DMS153 treated with DMSO at 0.1 percent for 48 hours (cell line): Measurements from ENCODE around the gene OLA1.

Experiments
- DNase-seq: peaks from one replicate; lab custom pipeline; 2025; ENCODE audit not compliant: unreplicated experiment; lab: John Stamatoyannopoulos, UW

Gene OLA1

GRCh38 chr2:174038462-174038861, 209.9 kb downstream of the OLA1 start:
- DNase-seq, result no peak

DNA sequence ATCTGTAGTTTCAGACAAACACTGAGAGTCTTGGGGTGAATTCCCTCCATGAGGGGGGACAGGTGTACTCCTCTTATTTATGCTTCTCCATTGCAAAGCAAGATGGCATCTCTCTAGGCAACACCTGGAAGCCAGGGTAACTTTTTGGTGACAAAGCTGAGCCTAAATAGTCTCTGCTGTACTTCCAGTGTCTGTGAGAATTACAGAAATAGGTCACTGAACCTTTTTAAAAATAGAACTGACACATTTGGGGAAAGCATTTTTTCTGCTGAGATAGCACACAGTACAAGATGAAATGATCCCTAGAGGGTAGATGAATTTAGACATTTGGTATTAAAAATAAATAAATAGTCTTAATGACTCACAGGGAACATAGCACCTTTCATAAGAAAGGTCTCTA, 211.5 kb downstream of the OLA1 start:
- no peak for DNase-seq

DNA sequence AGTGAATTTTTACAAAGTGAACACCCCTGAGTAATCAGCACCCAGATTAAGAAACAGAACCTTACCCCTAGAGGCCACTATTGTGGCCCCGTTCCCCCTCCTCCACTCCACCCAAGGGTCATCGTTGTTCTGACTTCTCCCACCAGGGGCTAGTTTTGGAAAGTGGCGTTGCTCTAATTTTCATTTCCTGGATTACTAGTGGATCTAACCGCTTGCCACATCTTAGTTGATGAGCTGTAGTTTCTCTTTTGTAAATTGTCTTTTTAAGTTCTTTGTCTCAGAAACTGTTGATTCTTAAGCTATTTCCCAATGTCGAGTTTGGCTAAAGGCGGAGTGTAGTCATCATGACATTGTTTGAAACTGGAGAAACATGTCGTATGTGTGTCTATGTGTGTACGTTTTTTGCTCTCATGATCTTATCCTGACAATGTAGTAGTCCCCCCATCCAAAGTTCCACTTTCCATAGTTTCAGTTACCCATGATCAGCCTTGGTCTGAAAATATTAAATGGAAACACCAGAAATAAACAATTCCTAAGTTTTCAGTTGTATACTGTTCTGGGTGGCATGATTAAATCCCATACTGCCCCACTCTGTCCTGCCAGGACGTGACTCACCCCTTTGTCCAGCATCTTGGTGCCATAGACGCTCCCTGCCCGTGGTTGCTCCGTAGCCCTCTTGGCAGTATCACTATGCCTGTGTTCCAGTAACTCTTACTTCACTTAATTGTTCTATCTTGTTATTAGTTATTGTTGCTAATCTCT, 212.2 kb downstream of the OLA1 start:
- DNase-seq, result no peak

- DNase-seq, result no peak
These were observed 213.2 kb downstream of the OLA1 start for GRCh38 chr2:174035117-174035635.

- no peak for DNase-seq
These were observed 215.2 kb downstream of the OLA1 start for GRCh38 chr2:174033163-174033550.

DNA sequence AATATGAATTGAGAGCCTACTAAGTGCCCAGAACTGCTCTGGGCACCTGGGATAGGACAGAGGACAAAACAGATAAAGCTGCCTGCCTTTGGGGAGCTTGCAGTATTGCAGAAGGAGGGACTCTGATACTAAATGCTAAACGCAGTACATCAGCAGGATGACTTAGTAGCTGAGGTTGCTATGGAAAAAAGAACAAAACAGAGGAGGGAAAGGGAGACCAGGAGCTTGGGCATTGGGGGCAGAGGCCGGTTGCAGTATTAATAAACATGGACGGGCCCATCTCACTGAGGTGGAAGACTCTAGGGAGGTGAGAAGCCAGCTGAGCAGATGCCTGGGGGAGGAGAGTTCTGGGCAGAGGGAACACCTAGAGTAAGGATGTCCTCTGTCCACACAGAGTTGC, 217.1 kb downstream of the OLA1 start:
- no peak for DNase-seq

- DNase-seq, result no peak
These were observed 219.4 kb downstream of the OLA1 start for GRCh38 chr2:174028935-174029334.

DNA sequence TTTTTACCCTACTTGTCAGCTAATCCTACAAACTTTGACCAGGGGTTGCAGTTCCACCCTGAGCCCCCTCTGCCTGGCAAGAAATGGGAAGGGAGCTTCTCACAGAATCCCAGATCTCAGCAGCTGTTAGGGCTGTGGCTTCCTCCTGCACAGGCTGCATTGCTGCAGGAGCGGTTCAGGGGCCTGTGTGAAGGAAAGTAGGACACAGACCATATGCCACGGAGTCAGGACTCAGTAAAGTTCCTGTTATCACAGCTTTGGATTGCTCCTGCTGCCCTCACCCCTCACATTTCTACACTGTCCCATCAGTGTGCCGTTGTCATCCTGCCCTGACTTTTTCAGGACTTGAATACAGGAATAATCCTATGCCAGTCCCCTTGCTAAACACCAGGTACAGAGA, 220.4 kb downstream of the OLA1 start:
- DNase-seq, result no peak

GRCh38 chr2:174026122-174026845, 222.0 kb downstream of the OLA1 start:
- DNase-seq, result no peak

DNA sequence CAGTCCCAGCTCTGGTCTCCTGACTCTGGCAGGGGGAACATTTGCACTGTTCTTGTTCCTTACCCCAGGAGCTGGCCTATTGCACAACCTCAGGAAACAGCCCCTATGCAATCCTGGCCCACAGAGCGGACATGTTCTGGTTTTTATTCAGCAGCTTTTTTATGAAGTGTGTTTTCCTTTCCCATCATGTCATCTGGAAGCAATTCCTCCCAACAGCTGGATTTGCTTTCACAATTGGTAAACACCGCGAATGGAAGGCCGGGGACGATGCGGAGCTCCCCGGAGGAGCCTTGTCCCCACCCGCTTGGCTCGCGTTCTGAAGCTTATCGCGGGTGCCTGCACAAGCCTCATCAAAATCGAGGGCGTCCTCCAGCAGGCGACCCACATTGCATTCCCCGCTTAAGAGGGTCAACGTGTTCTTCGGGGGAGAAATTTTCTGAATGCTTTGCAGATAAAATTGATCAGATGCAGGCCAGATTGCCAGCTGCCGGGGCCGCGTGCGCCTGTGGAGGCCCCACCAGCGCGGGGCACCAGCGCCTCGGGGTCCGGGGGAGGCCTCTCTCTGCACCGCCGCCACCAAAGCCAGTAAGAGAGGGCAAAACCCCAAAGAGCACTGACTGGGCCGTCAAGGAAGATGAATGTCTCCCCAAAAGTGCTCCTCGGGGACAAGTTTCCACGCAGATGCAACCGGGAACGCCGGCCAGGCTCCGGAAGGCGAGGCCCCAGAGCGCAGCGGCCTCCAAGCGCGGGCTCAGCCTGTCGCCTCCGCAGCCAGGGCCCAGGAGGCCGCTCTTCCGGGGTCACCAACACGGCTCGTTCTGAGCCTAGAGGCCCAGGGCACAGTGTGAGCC, 222.8 kb downstream of the OLA1 start:
- DNase-seq, result no peak

DNA sequence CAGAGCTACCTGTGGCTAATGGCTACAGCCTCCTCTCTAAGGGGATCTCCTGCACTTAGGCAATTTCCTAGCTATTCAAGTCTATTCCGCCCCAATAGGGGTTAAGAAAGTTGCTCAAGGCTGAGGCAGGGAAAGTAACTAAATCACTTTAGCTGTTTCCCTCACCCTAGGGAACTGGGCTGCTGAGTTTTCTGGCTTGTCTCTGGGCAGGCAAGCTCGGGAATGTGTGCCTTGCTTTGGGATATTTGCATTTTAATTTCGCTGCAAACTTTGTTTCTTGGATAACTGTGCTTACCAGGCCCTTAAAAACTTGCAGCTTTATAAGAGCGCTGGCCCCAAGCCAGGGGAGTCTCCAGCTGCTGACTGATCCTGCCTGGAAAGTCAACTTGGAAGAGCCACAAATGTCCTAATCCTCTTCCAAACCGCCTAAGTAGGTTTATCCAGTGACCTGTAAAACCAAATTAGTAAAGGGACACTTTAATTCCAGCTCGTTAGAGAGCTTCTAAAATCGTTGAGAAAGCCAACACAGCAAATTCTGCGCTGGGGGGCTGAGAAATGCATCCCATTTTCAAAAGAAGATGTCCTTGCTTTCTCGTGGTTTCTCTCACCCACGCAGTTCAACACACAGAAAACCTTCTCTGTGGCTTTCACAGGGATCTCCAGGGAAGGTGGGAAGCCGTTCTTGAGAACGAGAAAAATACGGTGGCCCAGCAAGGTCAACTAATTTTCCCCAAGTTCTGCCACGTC, 223.6 kb downstream of the OLA1 start:
- no peak for DNase-seq

DNA sequence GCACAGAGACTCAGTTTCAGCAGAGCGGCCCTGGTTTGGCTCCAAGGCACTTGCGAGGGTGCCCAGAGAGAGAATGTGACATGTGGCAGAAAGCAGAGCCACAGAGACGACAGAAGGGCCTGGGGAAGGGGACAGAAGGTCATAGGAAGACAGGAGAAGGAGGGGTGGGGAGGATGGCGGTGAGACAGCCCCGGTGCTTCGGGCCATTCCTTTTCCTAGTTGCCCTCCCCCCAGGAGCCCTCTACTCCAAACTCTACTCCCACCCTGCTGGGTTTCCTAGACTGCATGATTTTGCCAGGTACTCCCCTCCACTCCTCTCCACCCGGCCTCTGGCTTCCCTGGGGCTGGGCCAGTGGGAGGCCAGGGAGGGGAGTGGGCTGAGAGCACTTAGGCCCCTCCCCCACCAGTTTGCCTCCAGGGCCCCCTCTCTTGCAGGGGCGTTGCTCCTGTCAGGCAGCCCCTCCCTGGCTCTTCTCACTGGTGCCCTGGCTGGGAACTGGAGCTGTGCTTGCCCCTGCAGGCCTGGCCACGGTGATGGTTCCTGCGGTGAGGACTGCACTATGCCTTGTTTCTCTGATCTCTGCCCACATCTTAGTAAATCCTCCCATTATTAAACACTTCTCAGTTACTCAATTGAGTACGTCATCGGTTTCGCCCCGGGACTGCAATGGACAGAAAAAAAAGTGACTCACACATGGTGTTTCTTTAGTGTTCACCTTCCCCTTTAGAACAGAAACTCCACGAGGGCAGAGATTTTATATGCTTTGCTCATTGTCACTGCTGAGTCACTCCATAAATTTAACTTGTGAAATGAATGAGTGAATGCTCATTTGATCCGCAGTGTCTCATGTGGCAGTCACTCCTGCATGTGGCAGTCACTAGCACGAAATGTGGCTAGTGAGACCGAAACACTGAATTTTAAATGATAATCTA, 224.5 kb downstream of the OLA1 start:
- DNase-seq, result no peak
